ENCODE results near the gene TEX22.

- TF ChIP-seq CTCF (tag by site-specific recombination; IDR thresholded peaks at IDR 0.05) (no peak), ZNF560 (tag by site-specific recombination; IDR thresholded peaks at IDR 0.05; ENCODE audit: borderline replicate concordance) (no peak), YY1 (tag by site-specific recombination; IDR thresholded peaks at IDR 0.05) (no peak), ZFP69B (tag by site-specific recombination; IDR thresholded peaks at IDR 0.05) (no peak), ZNF214 (tag by site-specific recombination; IDR thresholded peaks at IDR 0.05; ENCODE audit: borderline replicate concordance) (no peak), TCF7L2 (IDR thresholded peaks at IDR 0.05; ENCODE audit: borderline replicate concordance, low read depth, low read length) (no peak), ZNF266 (tag by site-specific recombination; IDR thresholded peaks at IDR 0.05; ENCODE audit: low read depth) (no peak), YY2 (tag by site-specific recombination; IDR thresholded peaks at IDR 0.05) (no peak), HOXA7 (CRISPR knock-in tag; IDR thresholded peaks at IDR 0.05; ENCODE audit: borderline replicate concordance) (no peak), ZNF621 (tag by site-specific recombination; IDR thresholded peaks at IDR 0.05) (no peak), ZNF366 (tag by site-specific recombination; conservative IDR thresholded peaks at IDR 0.05) (no peak), ZNF530 (tag by site-specific recombination; IDR thresholded peaks at IDR 0.05; ENCODE audit: low read depth) (no peak)
These were observed 10.0 kb upstream of the TEX22 start for GRCh38 chr14:105388110-105388951.
